ENCODE measurements around the gene DCXR.

Gene DCXR

GRCh38 chr17:82025401-82026107 lies 11.9 kb downstream of the DCXR start:
- in situ Hi-C loops (cut with MboI; ENCODE audit: low sequenced_read_pairs): no loop called here

GRCh38 chr17:82024859-82025258 lies 12.6 kb downstream of the DCXR start:
- in situ Hi-C loops (cut with MboI; ENCODE audit: low sequenced_read_pairs): no loop called here

GRCh38 chr17:82023447-82024241 lies 13.9 kb downstream of the DCXR start:
- in situ Hi-C loops (cut with MboI; ENCODE audit: low sequenced_read_pairs): no loop called here

GRCh38 chr17:82022981-82023446 lies 14.5 kb downstream of the DCXR start, which contains the start of gene LRRC45:
Gene LRRC45, plus strand, starts transcription at chr17:82023305. Its CDS starts 339 bp downstream, at chr17:82023644.
- in situ Hi-C loops (cut with MboI; ENCODE audit: low sequenced_read_pairs): no loop called here

GRCh38 chr17:82022310-82022980 lies 15.1 kb downstream of the DCXR start, which contains the start of gene CENPX:
Gene CENPX, minus strand, starts transcription at chr17:82022878. Its CDS starts 17 bp downstream, at chr17:82022861.
- in situ Hi-C loops (cut with MboI; ENCODE audit: low sequenced_read_pairs): no loop called here

GRCh38 chr17:82021900-82022309 lies 15.6 kb downstream of the DCXR start:
- in situ Hi-C loops (cut with MboI; ENCODE audit: low sequenced_read_pairs): no loop called here

GRCh38 chr17:82021107-82021899 lies 16.2 kb downstream of the DCXR start:
- in situ Hi-C loops (cut with MboI; ENCODE audit: low sequenced_read_pairs): no loop called here

- in situ Hi-C loops (cut with MboI; ENCODE audit: low sequenced_read_pairs): no loop called here
These were observed 16.9 kb downstream of the DCXR start for GRCh38 chr17:82020572-82021106.

- in situ Hi-C loops (cut with MboI; ENCODE audit: low sequenced_read_pairs): no loop called here
These were observed 17.6 kb downstream of the DCXR start for GRCh38 chr17:82019690-82020571.

- in situ Hi-C loops (cut with MboI; ENCODE audit: low sequenced_read_pairs): no loop called here
These were observed 18.4 kb downstream of the DCXR start for GRCh38 chr17:82018989-82019689.

- in situ Hi-C loops (cut with MboI; ENCODE audit: low sequenced_read_pairs): no loop called here
These were observed 19.1 kb downstream of the DCXR start for GRCh38 chr17:82018152-82018988.

- in situ Hi-C loops (cut with MboI; ENCODE audit: low sequenced_read_pairs): no loop called here
These were observed 19.8 kb downstream of the DCXR start for GRCh38 chr17:82017612-82018151.

GRCh38 chr17:82016875-82017459 lies 20.5 kb downstream of the DCXR start:
- in situ Hi-C loops (cut with MboI; ENCODE audit: low sequenced_read_pairs): no loop called here

- in situ Hi-C loops (cut with MboI; ENCODE audit: low sequenced_read_pairs): no loop called here
These were observed 21.2 kb downstream of the DCXR start for GRCh38 chr17:82016061-82016874.

GRCh38 chr17:82015311-82015971 lies 22.1 kb downstream of the DCXR start:
- in situ Hi-C loops (cut with MboI; ENCODE audit: low sequenced_read_pairs): no loop called here

- in situ Hi-C loops (cut with MboI; ENCODE audit: low sequenced_read_pairs): no loop called here
These were observed 22.6 kb downstream of the DCXR start for GRCh38 chr17:82014971-82015310.
